ENCODE measurements around the gene FGF7.
"Not testable (repeated sequence)": the region's sequence is repeated elsewhere in the genome, so short reads cannot be mapped to it uniquely, and the experiment has no call there.

The FGF7 gene

DNA sequence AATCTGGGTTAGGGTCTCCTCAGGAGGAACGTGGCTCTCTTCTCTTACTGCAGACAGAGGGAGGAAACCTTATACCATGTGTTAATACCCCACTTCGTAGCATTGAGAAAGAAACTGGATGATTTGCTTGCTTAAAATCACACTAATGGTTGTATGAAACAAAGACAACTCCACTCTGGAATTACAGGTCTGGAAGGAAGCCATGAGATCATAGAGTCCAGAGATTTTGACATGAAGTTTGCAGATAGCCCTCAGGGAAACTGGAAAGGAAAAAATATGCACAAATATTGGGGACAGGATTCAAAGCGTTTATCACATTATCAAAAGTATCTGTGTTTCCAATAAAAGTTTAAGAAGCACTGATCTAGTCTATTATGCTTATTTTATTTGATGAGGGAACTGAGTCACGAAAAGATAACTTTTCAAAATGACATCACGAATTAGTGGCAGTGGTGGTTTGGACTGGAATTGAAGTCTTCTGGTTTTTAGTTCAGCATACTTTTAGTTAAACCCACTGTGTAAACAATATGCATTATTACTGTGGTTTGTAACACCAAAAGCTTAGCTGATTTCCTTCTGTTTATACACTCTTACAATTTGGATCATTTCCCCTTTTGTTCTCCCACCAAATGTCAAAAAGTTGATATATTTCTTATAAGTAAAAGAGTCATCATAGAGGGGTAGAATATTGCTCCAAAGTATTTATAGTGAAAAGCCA, 16.8 kb downstream of the FGF7 start:
- DNase-seq: no peak

DNA sequence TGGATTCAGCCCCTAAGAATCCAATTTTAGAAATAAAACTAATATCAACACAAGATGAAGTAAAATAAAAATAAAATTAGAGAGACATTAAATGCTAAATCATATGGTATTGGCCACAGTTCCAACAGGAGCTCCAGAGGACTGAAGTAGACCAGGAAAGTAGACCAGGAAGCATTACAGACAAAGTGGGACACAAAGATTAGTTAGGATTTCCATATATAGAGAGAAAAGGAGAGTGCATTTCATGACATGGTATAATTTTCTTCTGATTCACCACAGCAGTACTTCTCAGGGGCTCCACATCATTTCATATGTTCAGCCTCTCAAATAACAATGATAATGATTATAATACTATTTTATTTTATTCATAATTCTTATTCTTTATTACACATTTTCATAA, 18.3 kb downstream of the FGF7 start:
- no peak for DNase-seq

DNA sequence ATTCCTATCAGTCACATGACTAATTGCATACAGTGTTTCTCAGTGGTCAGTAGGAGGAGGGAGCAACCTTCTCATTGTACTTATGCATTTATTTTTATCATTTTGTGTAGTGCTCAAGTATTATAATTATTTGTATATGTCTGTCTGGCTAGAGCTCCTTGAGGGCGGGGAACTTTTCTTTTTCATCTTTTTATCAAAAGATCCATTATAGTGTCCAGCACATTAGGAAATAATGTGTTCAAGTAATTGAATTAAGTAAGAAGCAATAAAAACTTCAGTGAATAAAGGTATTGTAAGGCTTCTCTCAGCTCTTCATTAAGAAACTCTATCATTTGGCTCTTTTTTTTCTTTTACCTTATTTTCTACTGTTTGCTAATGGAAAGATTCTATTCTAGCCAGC, 18.8 kb downstream of the FGF7 start:
- no peak for DNase-seq

DNA sequence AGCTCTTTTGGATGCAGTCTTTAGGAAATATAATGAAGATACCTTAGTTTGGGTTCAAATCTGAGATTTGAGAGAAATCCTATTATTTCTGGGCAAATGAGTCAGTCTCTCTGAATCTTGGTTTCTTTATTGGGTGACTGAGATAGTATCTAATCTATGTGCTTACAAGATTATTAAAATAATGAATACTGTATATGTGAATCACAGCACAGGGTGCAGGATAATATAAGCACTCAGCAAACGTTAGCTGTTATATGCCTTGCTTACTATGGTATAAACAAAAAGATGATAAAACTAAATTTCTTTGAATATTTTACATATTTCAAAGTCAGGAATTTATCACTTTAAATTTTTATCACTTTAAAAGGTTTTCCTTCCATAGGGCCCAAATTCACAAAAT, 29.6 kb downstream of the FGF7 start:
- no peak for DNase-seq

GRCh38 chr15:49456166-49456565, 33.1 kb downstream of the FGF7 start:
- DNase-seq: no peak

DNA sequence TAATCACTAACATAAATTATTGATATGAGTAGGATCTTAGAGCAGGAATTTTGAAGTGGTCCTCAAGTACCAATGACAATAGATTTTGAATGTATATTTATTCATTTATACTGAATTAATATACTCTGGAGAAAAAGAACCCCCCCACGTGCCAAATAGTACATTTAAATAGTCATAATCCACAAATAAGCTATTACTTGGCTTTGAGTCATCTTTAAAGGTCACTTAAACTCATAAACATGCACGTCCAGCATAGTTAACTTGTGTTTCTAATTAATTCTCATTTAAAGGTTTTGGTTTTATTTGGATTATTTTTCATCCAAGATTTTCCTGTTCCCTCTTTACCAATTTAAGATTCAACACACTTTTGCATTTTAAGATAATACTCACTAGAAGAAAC, 35.1 kb downstream of the FGF7 start:
- DNase-seq: no peak

- DNase-seq: no peak
These were observed 37.4 kb downstream of the FGF7 start for GRCh38 chr15:49460411-49460941.

DNA sequence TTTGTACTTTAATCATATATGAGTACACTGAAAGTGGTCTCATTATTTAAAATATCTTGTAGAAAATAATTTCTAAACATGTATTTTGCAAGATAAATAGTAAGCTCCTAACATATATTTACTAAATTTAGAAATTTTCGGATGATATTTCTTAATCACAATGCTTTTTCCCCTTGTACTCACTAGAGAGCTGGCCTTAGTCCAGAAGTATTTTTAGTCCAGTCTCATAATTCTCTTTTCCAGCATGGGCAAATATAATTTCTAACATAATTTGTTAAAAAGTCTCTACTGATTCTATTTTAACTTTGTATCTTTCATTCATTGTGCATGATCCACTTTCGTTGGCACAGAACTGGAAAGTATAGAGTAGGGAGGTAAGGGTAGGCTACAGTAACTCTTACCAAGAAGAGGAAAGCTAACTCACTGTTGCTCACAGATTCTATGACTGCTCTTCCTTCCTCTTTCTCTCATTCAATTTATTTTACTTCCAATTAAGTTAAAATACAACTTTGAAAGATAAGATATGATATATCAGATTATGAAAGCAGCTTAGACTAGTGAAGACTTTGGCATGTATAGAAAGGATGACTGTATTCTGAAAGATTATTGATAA, 39.3 kb downstream of the FGF7 start:
- no peak for DNase-seq

GRCh38 chr15:49464522-49464921, 41.5 kb downstream of the FGF7 start:
- DNase-seq: no peak

DNA sequence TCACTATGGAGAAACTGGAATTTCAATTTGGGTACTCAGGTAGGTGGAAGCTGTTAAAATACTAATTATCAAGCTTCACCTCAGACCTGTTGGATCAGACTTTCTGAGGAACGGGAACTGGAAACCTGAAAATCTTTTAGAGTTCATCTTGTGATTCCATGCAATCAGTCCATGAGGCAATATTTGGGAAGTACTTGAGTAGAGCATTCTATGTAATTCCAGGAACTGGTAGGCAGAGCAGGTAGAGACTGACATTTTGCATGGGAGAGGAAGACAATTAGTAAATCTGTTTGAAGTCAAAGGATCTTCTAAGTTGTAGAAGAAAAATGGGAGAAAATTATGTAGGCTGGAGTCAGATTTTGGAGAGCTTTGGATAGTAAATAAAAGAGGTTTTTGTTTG, 43.1 kb downstream of the FGF7 start:
- no peak for DNase-seq

DNA sequence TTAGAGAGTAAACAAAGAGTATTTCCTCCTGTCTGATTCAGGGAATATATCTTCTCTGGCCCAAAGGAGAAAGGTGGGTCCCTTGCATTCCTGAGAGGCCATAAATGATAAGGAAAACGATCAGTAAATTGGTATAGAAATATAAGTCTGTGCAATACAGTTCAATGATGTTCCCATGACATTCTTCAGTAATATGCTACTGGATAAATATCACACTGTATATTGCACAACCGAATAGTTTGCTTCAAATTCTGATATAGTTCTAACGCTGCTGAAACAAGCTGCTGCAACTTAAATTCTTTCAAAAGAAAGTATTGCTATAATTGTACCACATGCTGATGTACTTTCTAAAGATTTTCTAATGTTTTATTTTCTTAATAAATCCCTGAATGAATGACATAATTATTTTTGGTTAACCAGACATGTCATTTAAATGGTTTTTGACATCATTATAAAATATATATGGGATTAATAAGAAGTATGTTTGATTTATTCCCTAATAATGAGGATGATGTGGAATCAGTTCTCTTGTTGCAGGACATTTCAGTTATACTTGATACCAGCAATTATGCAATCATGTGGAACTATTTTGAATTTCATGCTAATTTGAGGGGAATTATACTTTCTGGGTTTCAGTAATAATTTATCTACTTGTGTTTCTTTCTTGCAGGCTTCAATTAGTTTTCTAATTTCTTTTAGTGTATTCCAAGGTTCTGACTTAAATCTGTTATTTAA, 44.9 kb downstream of the FGF7 start:
- no peak for DNase-seq

DNA sequence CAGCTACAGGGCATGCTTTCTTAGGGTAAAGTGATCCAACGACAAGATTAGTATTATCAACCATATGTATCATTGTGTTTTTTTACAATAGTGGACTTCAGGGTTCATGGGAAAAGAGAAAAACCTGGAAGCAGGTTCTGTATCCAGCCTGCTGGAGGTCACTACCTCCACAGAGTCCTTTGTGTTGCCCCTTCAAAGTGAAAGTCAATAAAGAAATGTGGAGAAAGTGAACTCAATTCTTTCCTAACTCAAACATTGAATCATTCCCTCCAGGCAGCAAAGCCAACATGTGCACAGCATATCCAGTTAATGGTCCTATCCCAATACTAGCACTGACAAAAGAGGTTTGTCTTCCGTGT, 45.4 kb downstream of the FGF7 start:
- DNase-seq: no peak

DNA sequence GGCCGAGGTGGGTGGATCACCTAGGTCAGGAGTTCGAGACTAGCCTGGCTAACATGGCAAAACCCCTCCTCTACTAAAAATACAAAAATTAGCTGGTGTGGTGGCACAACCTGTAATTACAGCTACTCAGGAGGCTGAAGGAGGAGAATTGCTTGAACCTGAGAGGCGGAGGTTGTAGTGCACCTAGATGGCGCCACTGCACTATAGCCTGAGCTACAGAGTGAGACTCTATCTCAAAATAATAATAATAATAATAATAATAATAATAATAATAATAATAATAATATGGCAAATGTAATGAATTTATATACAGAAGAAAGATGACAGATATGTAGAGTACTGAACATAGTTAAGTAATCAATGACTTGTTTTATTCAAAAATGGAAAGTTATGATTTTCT, 48.2 kb downstream of the FGF7 start:
- not testable (repeated sequence) for DNase-seq

DNA sequence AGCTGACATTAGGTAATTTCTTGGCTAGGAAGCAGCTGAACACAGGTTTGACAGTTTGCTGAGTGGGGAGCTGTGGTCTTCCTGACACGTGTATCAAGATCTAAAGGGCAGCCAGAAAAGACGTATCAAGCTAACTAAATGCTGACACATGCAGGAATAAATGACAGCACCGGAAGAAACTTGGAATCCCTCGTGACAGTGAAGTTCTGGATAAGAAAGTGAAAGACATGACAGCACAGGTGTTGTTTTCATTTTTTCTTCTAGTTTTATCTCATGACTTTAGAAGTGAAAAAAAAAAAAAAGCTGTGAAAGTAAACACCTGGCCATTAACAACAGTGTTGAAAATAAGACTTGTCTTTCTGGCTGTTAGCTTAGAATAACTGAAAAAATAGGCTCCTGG, 48.7 kb downstream of the FGF7 start:
- no peak for DNase-seq

- no peak for DNase-seq
These were observed 49.3 kb downstream of the FGF7 start for GRCh38 chr15:49472338-49472737.

DNA sequence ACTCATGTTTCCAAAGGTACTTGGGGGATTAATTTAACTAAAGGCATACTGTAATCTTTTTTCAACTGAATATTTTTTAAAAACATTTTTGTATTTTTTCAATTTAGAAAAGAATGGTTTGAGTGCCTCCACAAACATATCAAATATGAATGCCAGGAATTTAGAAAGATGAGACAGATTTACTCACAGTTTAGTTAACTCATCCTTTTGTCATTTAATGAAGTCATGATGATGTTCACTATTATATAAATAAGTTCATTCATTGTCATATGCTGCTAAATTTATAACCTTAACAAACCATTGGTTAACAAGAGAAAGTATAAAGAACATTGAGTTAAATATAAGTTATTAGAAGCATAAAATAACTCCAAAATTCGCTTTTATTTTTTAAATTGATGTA, 50.0 kb downstream of the FGF7 start:
- DNase-seq: no peak

- DNase-seq: not testable (repeated sequence)
These were observed 55.0 kb downstream of the FGF7 start for GRCh38 chr15:49478021-49478420.

DNA sequence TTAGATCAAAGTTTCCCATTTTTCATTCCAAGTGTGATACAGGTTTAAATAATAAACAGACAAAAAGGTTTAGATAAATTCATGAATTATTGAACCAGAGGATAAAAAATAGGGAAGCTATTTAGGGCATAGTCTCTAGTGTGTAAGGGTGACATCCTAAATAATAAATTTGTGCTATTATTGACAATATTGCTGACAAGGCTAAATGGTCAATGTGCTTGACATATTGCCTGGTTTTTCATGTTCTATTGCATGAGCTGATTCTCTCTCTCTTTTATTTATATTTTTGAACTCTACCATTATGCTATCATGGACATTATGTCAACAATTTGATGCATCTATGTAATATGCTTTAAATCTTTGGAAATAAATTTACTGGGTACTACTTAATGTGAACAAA, 55.9 kb downstream of the FGF7 start:
- not testable (repeated sequence) for DNase-seq

DNA sequence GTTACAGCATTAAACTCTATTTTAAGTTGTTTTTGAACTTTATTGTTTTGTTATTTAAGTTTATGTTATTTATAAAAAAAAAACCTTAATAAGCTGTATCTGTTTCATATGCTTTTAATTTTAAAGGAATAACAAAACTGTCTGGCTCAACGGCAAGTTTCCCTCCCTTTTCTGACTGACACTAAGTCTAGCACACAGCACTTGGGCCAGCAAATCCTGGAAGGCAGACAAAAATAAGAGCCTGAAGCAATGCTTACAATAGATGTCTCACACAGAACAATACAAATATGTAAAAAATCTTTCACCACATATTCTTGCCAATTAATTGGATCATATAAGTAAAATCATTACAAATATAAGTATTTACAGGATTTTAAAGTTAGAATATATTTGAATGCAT, 62.4 kb downstream of the FGF7 start:
- not testable (repeated sequence) for DNase-seq

DNA sequence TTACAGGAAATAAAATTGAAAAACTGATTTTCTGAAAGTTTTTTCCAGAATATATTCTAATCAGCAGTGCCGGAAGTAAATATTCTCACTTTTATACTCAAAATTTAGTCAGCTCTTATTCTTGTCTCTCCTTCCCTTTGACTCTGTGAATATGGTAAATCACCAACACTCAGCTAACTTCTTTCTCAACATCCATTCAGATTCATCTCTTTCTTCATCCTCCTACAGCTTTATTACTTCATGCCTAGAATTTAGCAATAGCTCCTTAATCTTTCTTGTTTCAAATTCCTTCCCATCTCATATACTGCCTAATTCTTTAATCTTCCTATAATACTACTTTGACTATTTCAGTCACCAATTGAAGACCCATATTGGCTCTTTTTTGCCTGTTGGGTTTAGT, 67.9 kb downstream of the FGF7 start:
- DNase-seq: no peak

DNA sequence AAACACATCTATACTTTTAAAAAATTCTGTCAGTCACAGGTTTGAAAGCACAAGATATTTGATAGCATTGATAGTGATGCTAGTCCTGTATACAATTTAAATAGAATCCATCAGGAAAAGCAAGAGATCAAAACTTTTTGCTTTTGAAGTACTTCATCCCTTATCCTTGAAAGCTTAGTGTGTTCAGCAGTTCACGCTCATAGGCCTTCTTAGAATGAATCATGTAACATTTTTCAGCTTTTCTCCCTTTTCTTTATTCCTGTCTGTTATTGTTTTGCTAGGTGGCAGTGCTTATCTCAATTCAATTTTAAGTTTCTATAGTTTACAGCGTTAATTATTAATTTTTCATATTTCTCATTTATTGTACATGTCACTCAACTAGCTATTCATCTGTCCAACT, 69.1 kb downstream of the FGF7 start:
- no peak for DNase-seq

- DNase-seq: no peak
These were observed 69.8 kb downstream of the FGF7 start for GRCh38 chr15:49492830-49493229.

DNA sequence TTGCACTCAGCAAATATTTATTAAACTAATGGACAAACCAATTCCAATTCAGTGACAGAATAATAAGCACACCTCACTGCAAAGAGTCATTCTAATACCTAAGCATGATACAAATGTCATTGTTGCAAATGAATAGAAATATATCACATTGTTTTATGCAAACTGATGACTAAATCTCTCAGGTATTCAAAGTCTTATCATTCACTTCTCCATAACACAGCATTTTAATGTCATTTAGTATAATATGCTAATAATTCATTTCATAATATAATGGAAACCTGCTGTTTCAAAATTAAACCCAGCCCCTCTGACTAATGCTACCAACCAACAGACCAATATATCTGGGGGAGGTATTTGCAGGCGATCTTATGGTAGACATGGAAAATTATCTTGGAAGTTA, 71.8 kb downstream of the FGF7 start:
- no peak for DNase-seq
